ENCODE results near the gene CXCR6. TPM values are rescaled to one million over a fixed set of nuclear protein-coding genes. Genes with fewer than 3 reads are reported as not detected.

CXCR6 gene
- total RNA-seq, 4 donors from 2014 or later = 0.54 to 3.5 (median 0.87) TPM; not detected in 1

GRCh38 chr3:45957586-45957985 is 14.3 kb downstream of the CXCR6 start:
- H3K36me3 ChIP-seq = peaks cover 0 to 100% of the 10 kb centered on the region in 2 donors
- no peak overlapping the region for H3K27ac ChIP-seq
- TF ChIP-seq POLR2A (IDR thresholded peaks at IDR 0.05) = no peak
- no peak for TF ChIP-seq EP300 (IDR thresholded peaks at IDR 0.05)
- no peak for TF ChIP-seq CTCF (IDR thresholded peaks at IDR 0.05)
- no peak for TF ChIP-seq POLR2AphosphoS5 (IDR thresholded peaks at IDR 0.05)
- H3K4me1 ChIP-seq = peaks cover 0 to 10% (median 0%) of the 10 kb centered on the region in 3 donors
- no peak overlapping the region for H3K4me3 ChIP-seq
- no peaks in the 10 kb centered on the region for H3K27me3 ChIP-seq
- ATAC-seq = no peak
- no peaks in the 10 kb centered on the region for H3K9me3 ChIP-seq
- 30 to 53% methylated on average over 2 of the region's 5 CpGs for WGBS, 2 donors (ENCODE audit: low coverage in 1 of 2)

GRCh38 chr3:45958321-45958791 is 15.1 kb downstream of the CXCR6 start:
- WGBS, 2 donors (ENCODE audit: low coverage in 1 of 2) = 94% methylated on average over 3 of the region's 6 CpGs; no CpG with 5 or more reads in 1 of the 2 donors
- TF ChIP-seq EP300 (IDR thresholded peaks at IDR 0.05) (no peak), CTCF (IDR thresholded peaks at IDR 0.05) (no peak), POLR2A (IDR thresholded peaks at IDR 0.05) (no peak), POLR2AphosphoS5 (IDR thresholded peaks at IDR 0.05) (no peak)
- Histone ChIP-seq H3K4me3 (no peak overlapping the region), H3K4me1 (peaks cover 0 to 10% (median 0%) of the 10 kb centered on the region in 3 donors), H3K36me3 (peaks cover 0 to 100% of the 10 kb centered on the region in 2 donors), H3K27ac (peak overlapping the region in 1 of 4 donors; percentile 31), H3K9me3 (no peaks in the 10 kb centered on the region), H3K27me3 (no peaks in the 10 kb centered on the region)
- peak; percentile 27 for ATAC-seq

GRCh38 chr3:45959201-45959600 is 15.9 kb downstream of the CXCR6 start:
- WGBS, 2 donors (ENCODE audit: low coverage in 1 of 2) = 77% methylated on average over 4 of the region's 7 CpGs; no CpG with 5 or more reads in 1 of the 2 donors
- H3K27ac ChIP-seq = peak overlapping the region in 2 of 4 donors; percentile 6 to 31
- no peaks in the 10 kb centered on the region for H3K9me3 ChIP-seq
- ATAC-seq = no peak
- H3K36me3 ChIP-seq = peaks cover 0 to 100% of the 10 kb centered on the region in 2 donors
- no peak overlapping the region for H3K4me3 ChIP-seq
- peaks cover 0 to 10% (median 0%) of the 10 kb centered on the region in 3 donors for H3K4me1 ChIP-seq
- H3K27me3 ChIP-seq = no peaks in the 10 kb centered on the region
- no peak for TF ChIP-seq EP300 (IDR thresholded peaks at IDR 0.05)
- no peak for TF ChIP-seq POLR2A (IDR thresholded peaks at IDR 0.05)
- no peak for TF ChIP-seq POLR2AphosphoS5 (IDR thresholded peaks at IDR 0.05)
- TF ChIP-seq CTCF (IDR thresholded peaks at IDR 0.05) = no peak

- WGBS, 2 donors (ENCODE audit: low coverage in 1 of 2) = 90% methylated on average over 2 of the region's 2 CpGs; no CpG with 5 or more reads in 1 of the 2 donors
- Histone ChIP-seq H3K27me3 (no peaks in the 10 kb centered on the region), H3K4me3 (no peak overlapping the region), H3K36me3 (peaks cover 0 to 100% of the 10 kb centered on the region in 2 donors), H3K9me3 (no peaks in the 10 kb centered on the region), H3K4me1 (peaks cover 0 to 15% (median 0%) of the 10 kb centered on the region in 3 donors), H3K27ac (no peak overlapping the region)
- TF ChIP-seq EP300 (IDR thresholded peaks at IDR 0.05) (no peak), POLR2A (IDR thresholded peaks at IDR 0.05) (no peak), CTCF (IDR thresholded peaks at IDR 0.05) (no peak), POLR2AphosphoS5 (IDR thresholded peaks at IDR 0.05) (no peak)
- no peak for ATAC-seq
Measured at GRCh38 chr3:45960289-45960688, 17.0 kb downstream of the CXCR6 start.

- no peak for TF ChIP-seq POLR2AphosphoS5 (IDR thresholded peaks at IDR 0.05)
- no peak for TF ChIP-seq POLR2A (IDR thresholded peaks at IDR 0.05)
- TF ChIP-seq EP300 (IDR thresholded peaks at IDR 0.05) = no peak
- TF ChIP-seq CTCF (IDR thresholded peaks at IDR 0.05) = no peak
- Histone ChIP-seq H3K27me3 (no peaks in the 10 kb centered on the region), H3K36me3 (peaks cover 0 to 100% of the 10 kb centered on the region in 2 donors), H3K27ac (no peak overlapping the region), H3K9me3 (no peaks in the 10 kb centered on the region), H3K4me1 (peaks cover 0 to 32% (median 0%) of the 10 kb centered on the region in 3 donors), H3K4me3 (no peak overlapping the region)
- ATAC-seq = no peak
- 85 to 100% methylated on average over 2 to 4 of the region's 5 CpGs for WGBS, 2 donors (ENCODE audit: low coverage in 1 of 2)
Measured at GRCh38 chr3:45962033-45962432, 18.8 kb downstream of the CXCR6 start.
